Measurements from ENCODE around the gene ZFYVE28.

DNA sequence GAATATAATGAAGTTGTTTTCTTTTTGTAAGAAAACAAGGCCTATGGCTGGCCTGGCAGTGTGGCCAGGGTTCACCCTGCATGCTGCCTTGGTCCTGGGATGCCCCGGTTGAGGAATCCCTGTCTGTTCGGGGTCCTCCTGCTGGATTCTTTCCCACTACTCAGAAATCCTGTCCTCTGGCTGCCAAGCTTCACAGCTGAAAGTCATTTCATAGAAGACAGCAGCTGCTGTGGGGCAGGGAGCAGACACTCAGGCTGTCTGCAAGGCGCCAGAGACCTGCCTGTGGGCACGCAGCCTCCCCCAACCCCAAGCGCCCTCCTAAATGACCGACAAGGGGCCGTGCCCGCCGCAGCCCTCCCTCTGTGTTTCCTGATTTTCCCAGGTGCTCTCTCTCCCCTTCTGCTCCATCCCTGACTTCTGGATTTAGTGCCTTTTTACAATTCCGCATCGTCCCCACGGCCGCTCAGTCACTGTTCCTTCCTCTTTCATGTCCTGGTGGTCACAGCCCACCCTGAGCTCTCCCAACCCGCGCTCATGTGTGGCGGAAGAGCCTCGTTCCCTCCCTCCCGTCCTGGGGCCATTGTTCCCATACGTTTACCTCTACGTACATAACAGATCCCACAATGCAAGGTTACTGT, 27.5 kb downstream of the ZFYVE28 start:
- TF ChIP-seq POLR2AphosphoS5 (IDR thresholded peaks at IDR 0.05; ENCODE audit: low read depth, low read length) (no peak), EZH2phosphoT487 (IDR thresholded peaks at IDR 0.05; ENCODE audit: borderline replicate concordance, low read depth) (no peak)
- TF ChIP-seq, protein P1, sequence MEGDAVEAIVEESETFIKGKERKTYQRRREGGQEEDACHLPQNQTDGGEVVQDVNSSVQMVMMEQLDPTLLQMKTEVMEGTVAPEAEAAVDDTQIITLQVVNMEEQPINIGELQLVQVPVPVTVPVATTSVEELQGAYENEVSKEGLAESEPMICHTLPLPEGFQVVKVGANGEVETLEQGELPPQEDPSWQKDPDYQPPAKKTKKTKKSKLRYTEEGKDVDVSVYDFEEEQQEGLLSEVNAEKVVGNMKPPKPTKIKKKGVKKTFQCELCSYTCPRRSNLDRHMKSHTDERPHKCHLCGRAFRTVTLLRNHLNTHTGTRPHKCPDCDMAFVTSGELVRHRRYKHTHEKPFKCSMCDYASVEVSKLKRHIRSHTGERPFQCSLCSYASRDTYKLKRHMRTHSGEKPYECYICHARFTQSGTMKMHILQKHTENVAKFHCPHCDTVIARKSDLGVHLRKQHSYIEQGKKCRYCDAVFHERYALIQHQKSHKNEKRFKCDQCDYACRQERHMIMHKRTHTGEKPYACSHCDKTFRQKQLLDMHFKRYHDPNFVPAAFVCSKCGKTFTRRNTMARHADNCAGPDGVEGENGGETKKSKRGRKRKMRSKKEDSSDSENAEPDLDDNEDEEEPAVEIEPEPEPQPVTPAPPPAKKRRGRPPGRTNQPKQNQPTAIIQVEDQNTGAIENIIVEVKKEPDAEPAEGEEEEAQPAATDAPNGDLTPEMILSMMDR (IDR thresholded peaks at IDR 0.05) = no peak

Data from SK-N-SH (cell line).